ENCODE measurements around the gene USH2A. TPM values are rescaled to one million over a fixed set of nuclear protein-coding genes. Genes with fewer than 3 reads are reported as not detected.

USH2A gene
- total RNA-seq, 1 donor from 2014 or later: not detected

- TF ChIP-seq CTCF (conservative IDR thresholded peaks at IDR 0.05; ENCODE audit: low read depth, low read length): no peak
- DNase-seq (ENCODE audit: low read depth): no peak
- no peak overlapping the region for H3K4me3 ChIP-seq (ENCODE audit: low read depth, low read length)
These were observed 661.8 kb downstream of the USH2A start for GRCh38 chr1:215761446-215761845.

GRCh38 chr1:215754112-215754511 is 669.1 kb downstream of the USH2A start:
- DNase-seq (ENCODE audit: low read depth): no peak
- TF ChIP-seq CTCF (conservative IDR thresholded peaks at IDR 0.05; ENCODE audit: low read depth, low read length): no peak
- H3K4me3 ChIP-seq (ENCODE audit: low read depth, low read length): no peak overlapping the region

- no peak for DNase-seq (ENCODE audit: low read depth)
- TF ChIP-seq CTCF (conservative IDR thresholded peaks at IDR 0.05; ENCODE audit: low read depth, low read length): no peak
These were observed 673.8 kb downstream of the USH2A start for GRCh38 chr1:215749414-215749813.

GRCh38 chr1:215748431-215748830 is 674.8 kb downstream of the USH2A start:
- TF ChIP-seq CTCF (conservative IDR thresholded peaks at IDR 0.05; ENCODE audit: low read depth, low read length): no peak
- DNase-seq (ENCODE audit: low read depth): no peak
- no peak overlapping the region for H3K4me3 ChIP-seq (ENCODE audit: low read depth, low read length)

More at GRCh38 chr1:215749414-215749813, 673.8 kb downstream of the USH2A start:
- no peak overlapping the region for H3K4me3 ChIP-seq (ENCODE audit: low read depth, low read length)

GRCh38 chr1:215744419-215744818 is 678.8 kb downstream of the USH2A start:
- TF ChIP-seq CTCF (conservative IDR thresholded peaks at IDR 0.05; ENCODE audit: low read depth, low read length): no peak
- DNase-seq (ENCODE audit: low read depth): no peak
- H3K4me3 ChIP-seq (ENCODE audit: low read depth, low read length): no peak overlapping the region

- H3K4me3 ChIP-seq (ENCODE audit: low read depth, low read length): no peak overlapping the region
- no peak for TF ChIP-seq CTCF (conservative IDR thresholded peaks at IDR 0.05; ENCODE audit: low read depth, low read length)
- DNase-seq (ENCODE audit: low read depth): no peak
These were observed 684.2 kb downstream of the USH2A start for GRCh38 chr1:215739025-215739424.

GRCh38 chr1:215731699-215732098 is 691.5 kb downstream of the USH2A start:
- H3K4me3 ChIP-seq (ENCODE audit: low read depth, low read length): no peak overlapping the region
- DNase-seq (ENCODE audit: low read depth): no peak
- TF ChIP-seq CTCF (conservative IDR thresholded peaks at IDR 0.05; ENCODE audit: low read depth, low read length): no peak

Data from epithelial cell of proximal tubule (primary cell).